ENCODE measurements around the gene DZIP3.

The DZIP3 gene

DNA sequence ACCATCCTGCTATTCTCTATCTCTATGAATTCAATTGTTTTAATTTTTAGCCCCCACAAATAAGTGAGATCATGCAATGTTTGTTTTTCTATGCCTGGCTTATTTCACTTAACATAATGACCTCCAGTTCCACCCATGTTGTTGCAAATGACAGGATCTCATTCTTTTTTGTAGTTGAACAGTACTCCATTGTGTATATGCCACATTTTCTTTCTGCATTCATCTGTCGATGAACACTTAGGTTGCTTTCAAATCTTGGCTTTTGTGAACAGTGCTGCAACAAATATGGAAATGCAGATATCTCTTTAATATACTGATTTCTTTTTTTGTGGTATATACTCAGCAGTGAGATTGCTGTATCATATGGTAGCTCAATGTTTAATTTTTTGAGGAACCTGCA, 108.9 kb downstream of the DZIP3 start:
- no peak overlapping the region for H2AFZ ChIP-seq (ENCODE audit: low read depth, low read length)
- H3K4me2 ChIP-seq (ENCODE audit: low read length): no peak overlapping the region
- H3K27me3 ChIP-seq (ENCODE audit: low read depth, low read length): no peaks in the 10 kb centered on the region
- no peaks in the 10 kb centered on the region for H3K79me2 ChIP-seq (ENCODE audit: low read length)
- H3K36me3 ChIP-seq (replicated peaks; ENCODE audit: low read depth, low read length): peaks cover 10% of the 10 kb centered on the region
- no peaks in the 10 kb centered on the region for H4K20me1 ChIP-seq (ENCODE audit: insufficient read depth, low read length)
- TF ChIP-seq EZH2phosphoT487 (IDR thresholded peaks at IDR 0.05; ENCODE audit: low read depth): no peak
- TF ChIP-seq, protein P1, sequence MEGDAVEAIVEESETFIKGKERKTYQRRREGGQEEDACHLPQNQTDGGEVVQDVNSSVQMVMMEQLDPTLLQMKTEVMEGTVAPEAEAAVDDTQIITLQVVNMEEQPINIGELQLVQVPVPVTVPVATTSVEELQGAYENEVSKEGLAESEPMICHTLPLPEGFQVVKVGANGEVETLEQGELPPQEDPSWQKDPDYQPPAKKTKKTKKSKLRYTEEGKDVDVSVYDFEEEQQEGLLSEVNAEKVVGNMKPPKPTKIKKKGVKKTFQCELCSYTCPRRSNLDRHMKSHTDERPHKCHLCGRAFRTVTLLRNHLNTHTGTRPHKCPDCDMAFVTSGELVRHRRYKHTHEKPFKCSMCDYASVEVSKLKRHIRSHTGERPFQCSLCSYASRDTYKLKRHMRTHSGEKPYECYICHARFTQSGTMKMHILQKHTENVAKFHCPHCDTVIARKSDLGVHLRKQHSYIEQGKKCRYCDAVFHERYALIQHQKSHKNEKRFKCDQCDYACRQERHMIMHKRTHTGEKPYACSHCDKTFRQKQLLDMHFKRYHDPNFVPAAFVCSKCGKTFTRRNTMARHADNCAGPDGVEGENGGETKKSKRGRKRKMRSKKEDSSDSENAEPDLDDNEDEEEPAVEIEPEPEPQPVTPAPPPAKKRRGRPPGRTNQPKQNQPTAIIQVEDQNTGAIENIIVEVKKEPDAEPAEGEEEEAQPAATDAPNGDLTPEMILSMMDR (IDR thresholded peaks at IDR 0.05; ENCODE audit: low read depth, low read length): no peak
- H3K27ac ChIP-seq (ENCODE audit: low read length): no peak overlapping the region
- H3K9ac ChIP-seq (ENCODE audit: low read length): no peak overlapping the region
- no peaks in the 10 kb centered on the region for H3K4me1 ChIP-seq (ENCODE audit: low read length)
- no peak overlapping the region for H3K4me3 ChIP-seq (ENCODE audit: low read length)
- H3K9me3 ChIP-seq (ENCODE audit: insufficient read depth, low read length): no peaks in the 10 kb centered on the region

DNA sequence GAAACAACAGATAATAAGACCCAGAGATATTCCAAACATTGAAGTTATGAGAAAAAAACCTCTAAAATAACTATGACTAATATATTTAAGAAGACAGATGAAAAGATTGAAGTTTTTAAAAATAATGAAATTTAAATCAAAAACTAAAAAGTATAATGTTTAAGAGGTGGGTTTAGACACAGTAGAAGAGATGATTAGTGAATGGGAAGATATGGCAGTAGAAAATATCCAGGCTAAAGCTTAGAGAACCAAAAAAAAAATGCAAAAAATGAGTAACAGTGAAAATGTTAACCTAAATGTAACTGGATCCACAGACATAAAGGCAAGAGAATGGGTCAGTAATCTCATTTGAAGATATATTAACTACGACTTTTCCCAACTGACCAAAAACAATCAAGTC, 115.5 kb downstream of the DZIP3 start:
- Histone ChIP-seq H3K27me3 (ENCODE audit: low read depth, low read length) (no peaks in the 10 kb centered on the region), H3K36me3 (replicated peaks; ENCODE audit: low read depth, low read length) (no peaks in the 10 kb centered on the region), H2AFZ (ENCODE audit: low read depth, low read length) (no peak overlapping the region), H3K9me3 (ENCODE audit: insufficient read depth, low read length) (no peaks in the 10 kb centered on the region), H3K79me2 (ENCODE audit: low read length) (no peaks in the 10 kb centered on the region), H4K20me1 (ENCODE audit: insufficient read depth, low read length) (no peaks in the 10 kb centered on the region), H3K9ac (ENCODE audit: low read length) (no peak overlapping the region), H3K4me2 (ENCODE audit: low read length) (no peak overlapping the region), H3K4me1 (ENCODE audit: low read length) (no peaks in the 10 kb centered on the region), H3K27ac (ENCODE audit: low read length) (no peak overlapping the region), H3K4me3 (ENCODE audit: low read length) (no peak overlapping the region)
- TF ChIP-seq, protein P1 (IDR thresholded peaks at IDR 0.05; ENCODE audit: low read depth, low read length): no peak
- TF ChIP-seq EZH2phosphoT487 (IDR thresholded peaks at IDR 0.05; ENCODE audit: low read depth): no peak

DNA sequence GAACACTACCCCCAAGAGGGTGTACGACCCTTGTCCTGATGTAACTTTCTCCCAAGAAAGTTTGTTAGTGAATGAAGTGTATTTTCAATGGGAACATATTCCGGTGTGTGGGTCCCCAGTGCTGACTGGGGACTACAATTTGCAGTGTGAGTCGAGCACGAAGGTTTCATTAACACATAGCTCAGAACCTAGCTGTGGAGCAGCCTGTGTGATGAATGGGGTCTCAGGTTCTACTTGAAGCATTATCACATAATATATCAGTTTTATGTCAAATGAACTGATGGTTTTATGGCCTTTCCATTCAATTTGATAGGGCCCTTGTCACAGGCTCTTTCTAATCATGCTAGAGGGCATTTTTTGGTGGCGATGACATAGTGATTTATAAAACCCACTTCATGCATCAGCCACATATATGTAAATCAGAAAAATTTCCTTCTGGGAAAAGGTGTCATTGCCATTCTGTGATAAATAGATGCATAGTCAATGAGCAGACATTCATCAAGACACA, 123.5 kb downstream of the DZIP3 start:
- Histone ChIP-seq H3K4me3 (ENCODE audit: low read length) (no peak overlapping the region), H3K9me3 (ENCODE audit: insufficient read depth, low read length) (no peaks in the 10 kb centered on the region), H3K4me2 (ENCODE audit: low read length) (no peak overlapping the region), H3K36me3 (replicated peaks; ENCODE audit: low read depth, low read length) (no peaks in the 10 kb centered on the region), H3K4me1 (ENCODE audit: low read length) (no peaks in the 10 kb centered on the region), H3K79me2 (ENCODE audit: low read length) (no peaks in the 10 kb centered on the region), H3K27me3 (ENCODE audit: low read depth, low read length) (no peaks in the 10 kb centered on the region), H3K9ac (ENCODE audit: low read length) (no peak overlapping the region), H3K27ac (ENCODE audit: low read length) (no peak overlapping the region), H2AFZ (ENCODE audit: low read depth, low read length) (no peak overlapping the region), H4K20me1 (ENCODE audit: insufficient read depth, low read length) (no peaks in the 10 kb centered on the region)
- TF ChIP-seq, protein P1 (IDR thresholded peaks at IDR 0.05; ENCODE audit: low read depth, low read length): no peak
- TF ChIP-seq EZH2phosphoT487 (IDR thresholded peaks at IDR 0.05; ENCODE audit: low read depth): no peak

GRCh38 chr3:108713816-108714215, 124.3 kb downstream of the DZIP3 start:
- Histone ChIP-seq H4K20me1 (ENCODE audit: insufficient read depth, low read length) (no peaks in the 10 kb centered on the region), H3K36me3 (replicated peaks; ENCODE audit: low read depth, low read length) (no peaks in the 10 kb centered on the region), H3K4me1 (ENCODE audit: low read length) (no peaks in the 10 kb centered on the region), H3K4me2 (ENCODE audit: low read length) (no peak overlapping the region), H3K9me3 (ENCODE audit: insufficient read depth, low read length) (no peaks in the 10 kb centered on the region), H3K4me3 (ENCODE audit: low read length) (no peak overlapping the region), H3K9ac (ENCODE audit: low read length) (no peak overlapping the region), H3K27me3 (ENCODE audit: low read depth, low read length) (no peaks in the 10 kb centered on the region), H3K27ac (ENCODE audit: low read length) (no peak overlapping the region), H3K79me2 (ENCODE audit: low read length) (no peaks in the 10 kb centered on the region), H2AFZ (ENCODE audit: low read depth, low read length) (no peak overlapping the region)
- TF ChIP-seq, protein P1 (IDR thresholded peaks at IDR 0.05; ENCODE audit: low read depth, low read length): no peak
- TF ChIP-seq EZH2phosphoT487 (IDR thresholded peaks at IDR 0.05; ENCODE audit: low read depth): no peak

Measured in OCI-LY3 (cell line).